ENCODE measurements around the gene KRT222. TPM values are rescaled to one million over a fixed set of nuclear protein-coding genes. Genes with fewer than 3 reads are reported as not detected.

Gene KRT222
- total and polyA plus RNA-seq, 8 donors: 0.21 to 0.61 (median 0.38) TPM; not detected in 1

DNA sequence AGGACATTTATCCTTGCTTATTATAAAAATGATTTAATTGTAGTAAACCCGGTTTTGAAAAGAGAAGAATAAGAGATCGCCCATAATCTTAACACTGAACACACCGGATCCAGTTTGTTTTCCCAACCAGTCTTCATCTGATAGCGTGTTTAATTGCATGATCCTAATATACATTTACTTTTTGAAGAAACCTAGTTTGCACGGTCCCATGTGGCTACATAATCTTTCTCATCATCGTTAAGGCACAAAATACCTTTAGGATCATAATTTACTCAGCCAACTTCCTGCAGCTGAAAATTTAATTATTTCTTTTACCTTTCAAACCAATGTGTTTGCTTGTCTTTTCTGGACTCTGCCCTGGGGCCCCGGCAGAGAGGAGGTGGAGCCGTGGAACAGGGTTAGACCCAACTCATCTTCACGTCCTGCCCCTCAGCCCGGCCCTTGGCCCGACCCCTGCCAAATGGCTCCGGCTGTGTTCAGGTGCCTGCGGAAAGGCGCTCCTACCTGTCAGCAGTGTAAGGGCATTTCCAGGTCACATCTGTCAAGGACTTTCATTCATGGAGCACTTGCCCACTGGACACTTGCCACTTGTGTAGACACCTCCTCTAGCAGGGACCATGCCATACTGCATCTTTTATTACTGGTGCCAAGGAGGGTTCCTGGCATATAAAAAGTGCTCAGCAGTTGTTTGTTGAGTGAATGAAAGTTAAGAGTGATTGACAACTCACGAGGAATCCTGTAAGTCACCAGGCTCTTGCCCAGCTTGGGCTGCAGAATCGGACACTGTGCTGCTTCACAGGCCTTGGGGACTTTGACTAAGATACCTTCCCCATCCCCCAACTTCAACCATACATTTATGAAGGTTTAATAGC is 46.0 kb downstream of the KRT222 start:
- TF ChIP-seq, protein P1, sequence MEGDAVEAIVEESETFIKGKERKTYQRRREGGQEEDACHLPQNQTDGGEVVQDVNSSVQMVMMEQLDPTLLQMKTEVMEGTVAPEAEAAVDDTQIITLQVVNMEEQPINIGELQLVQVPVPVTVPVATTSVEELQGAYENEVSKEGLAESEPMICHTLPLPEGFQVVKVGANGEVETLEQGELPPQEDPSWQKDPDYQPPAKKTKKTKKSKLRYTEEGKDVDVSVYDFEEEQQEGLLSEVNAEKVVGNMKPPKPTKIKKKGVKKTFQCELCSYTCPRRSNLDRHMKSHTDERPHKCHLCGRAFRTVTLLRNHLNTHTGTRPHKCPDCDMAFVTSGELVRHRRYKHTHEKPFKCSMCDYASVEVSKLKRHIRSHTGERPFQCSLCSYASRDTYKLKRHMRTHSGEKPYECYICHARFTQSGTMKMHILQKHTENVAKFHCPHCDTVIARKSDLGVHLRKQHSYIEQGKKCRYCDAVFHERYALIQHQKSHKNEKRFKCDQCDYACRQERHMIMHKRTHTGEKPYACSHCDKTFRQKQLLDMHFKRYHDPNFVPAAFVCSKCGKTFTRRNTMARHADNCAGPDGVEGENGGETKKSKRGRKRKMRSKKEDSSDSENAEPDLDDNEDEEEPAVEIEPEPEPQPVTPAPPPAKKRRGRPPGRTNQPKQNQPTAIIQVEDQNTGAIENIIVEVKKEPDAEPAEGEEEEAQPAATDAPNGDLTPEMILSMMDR (IDR thresholded peaks at IDR 0.05): no peak
- intact Hi-C loops (cut with DNase I): loop anchor here in 1 of 2 donors (5.0 kb wide), 1 partner anchor 173 kb away; no protein-coding TSS in a partner anchor
- Histone ChIP-seq H3K27me3 (no peaks in the 10 kb centered on the region), H3K36me3 (no peaks in the 10 kb centered on the region), H3K4me1 (peaks cover 5 to 28% of the 10 kb centered on the region in 2 donors), H3K4me3 (no peak overlapping the region), H3K9me3 (no peaks in the 10 kb centered on the region), H3K27ac (no peak overlapping the region)
- DNase-seq (no peak), ATAC-seq (no peak)

DNA sequence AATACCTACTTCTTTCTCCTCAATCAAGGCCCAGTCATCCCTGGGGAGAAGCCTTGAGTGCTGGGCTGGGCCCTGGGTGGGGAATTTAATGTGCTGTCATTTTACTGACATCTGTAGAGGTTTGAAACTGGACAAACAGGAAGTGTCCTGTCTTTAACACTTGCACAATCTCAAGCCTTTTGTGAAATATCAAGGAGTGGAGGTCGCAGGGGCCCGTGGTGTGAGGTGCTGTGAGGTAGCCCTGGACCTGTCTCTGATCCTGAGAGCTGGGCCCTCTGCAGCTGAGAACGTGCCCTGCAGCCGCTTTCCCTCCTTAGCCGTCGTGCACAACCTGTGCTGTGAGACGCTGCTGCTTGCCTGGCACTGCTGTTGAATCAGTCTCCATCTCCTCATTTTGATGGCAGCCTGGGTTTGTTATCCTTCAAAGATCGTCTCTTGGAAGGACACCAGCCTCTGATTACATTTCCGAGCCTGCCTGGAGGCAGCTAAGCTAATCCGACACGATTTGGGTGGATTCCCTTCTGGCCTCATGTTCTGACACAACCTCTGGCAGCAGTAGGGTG is 47.2 kb downstream of the KRT222 start:
- ATAC-seq (peak; percentile 6), DNase-seq (no peak)
- no peaks in the 10 kb centered on the region for H3K27me3 ChIP-seq
- intact Hi-C loops (cut with DNase I): loop anchor here in 1 of 2 donors (5.0 kb wide), 1 partner anchor 175 kb away; no protein-coding TSS in a partner anchor
- no peak overlapping the region for H3K4me3 ChIP-seq
- peaks cover 5 to 28% of the 10 kb centered on the region in 2 donors for H3K4me1 ChIP-seq
- H3K27ac ChIP-seq: no peak overlapping the region
- TF ChIP-seq, protein P1 (IDR thresholded peaks at IDR 0.05): no peak
- no peaks in the 10 kb centered on the region for H3K9me3 ChIP-seq
- H3K36me3 ChIP-seq: no peaks in the 10 kb centered on the region

DNA sequence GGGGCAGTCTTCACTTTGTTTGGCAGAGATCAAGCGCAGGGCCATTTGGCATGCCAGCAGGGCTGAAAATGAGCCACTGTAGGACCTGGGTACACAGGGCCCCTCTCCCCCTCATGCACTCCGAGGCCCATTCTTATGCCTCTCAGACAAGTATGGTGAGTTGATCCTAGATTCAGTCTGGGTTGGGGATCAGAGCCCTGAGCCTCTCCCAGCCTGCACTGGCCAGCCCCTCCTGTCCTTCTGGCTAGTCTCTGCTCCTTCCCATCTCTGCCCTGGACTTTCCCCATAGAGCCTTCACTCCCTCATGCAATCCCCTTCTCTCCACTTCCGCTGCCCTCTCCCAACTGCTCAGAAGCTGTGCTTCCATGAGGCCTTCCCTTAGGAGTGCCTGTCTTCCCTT is 48.4 kb downstream of the KRT222 start:
- peaks cover 5 to 26% of the 10 kb centered on the region in 2 donors for H3K4me1 ChIP-seq
- no peak overlapping the region for H3K4me3 ChIP-seq
- H3K27ac ChIP-seq: no peak overlapping the region
- H3K36me3 ChIP-seq: no peaks in the 10 kb centered on the region
- no peaks in the 10 kb centered on the region for H3K9me3 ChIP-seq
- TF ChIP-seq, protein P1 (IDR thresholded peaks at IDR 0.05): no peak
- H3K27me3 ChIP-seq: no peaks in the 10 kb centered on the region
- no peak for ATAC-seq
- DNase-seq: no peak
- intact Hi-C loops (cut with DNase I): loop anchor here in 1 of 2 donors (5.0 kb wide), 1 partner anchor 176 kb away; no protein-coding TSS in a partner anchor

DNA sequence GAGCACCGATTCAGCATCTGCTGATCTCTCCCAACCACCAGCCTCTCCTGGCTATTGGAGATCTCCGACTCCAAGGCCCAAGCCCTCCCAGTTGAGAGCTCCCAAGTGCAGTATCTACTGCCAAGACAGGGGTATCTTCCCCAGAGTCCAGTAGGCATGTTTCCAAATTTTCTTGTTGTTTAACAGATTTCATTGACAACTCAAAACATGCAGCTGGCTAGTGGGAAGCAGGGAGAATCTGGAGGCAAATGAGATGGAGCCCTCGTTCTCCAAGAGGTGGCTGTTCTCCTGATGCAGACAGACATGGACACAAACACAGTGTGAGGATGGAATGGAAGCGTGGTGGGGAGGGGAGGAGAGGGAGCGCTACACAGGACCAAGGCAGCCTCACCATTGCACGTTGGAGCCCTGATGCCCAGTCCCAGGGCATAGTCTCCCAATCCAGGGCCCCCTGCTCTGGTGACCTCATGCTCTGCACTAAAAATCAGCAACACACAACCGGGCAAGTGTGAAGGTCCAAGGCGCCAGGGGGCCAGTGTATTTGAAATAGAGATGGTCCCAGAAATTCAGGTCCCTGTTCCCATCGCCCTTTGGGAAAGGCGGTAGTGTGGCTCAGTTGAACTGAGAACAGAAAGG is 49.0 kb downstream of the KRT222 start:
- DNase-seq: no peak
- TF ChIP-seq, protein P1 (IDR thresholded peaks at IDR 0.05): no peak
- H3K27ac ChIP-seq: no peak overlapping the region
- no peak for ATAC-seq
- H3K36me3 ChIP-seq: no peaks in the 10 kb centered on the region
- no peaks in the 10 kb centered on the region for H3K9me3 ChIP-seq
- intact Hi-C loops (cut with DNase I): loop anchor here in 1 of 2 donors (5.0 kb wide), 1 partner anchor 176 kb away; no protein-coding TSS in a partner anchor
- H3K4me3 ChIP-seq: no peak overlapping the region
- peaks cover 5 to 26% of the 10 kb centered on the region in 2 donors for H3K4me1 ChIP-seq
- H3K27me3 ChIP-seq: no peaks in the 10 kb centered on the region
